SKM-1 treated with dmso at 0.1 percent for 144 hours (cell line): ENCODE data around the gene NDUFA12.
"Not testable (repeated sequence)": the region's sequence is repeated elsewhere in the genome, so short reads cannot be mapped to it uniquely, and the experiment has no call there.

ENCODE experiments used
- DNase-seq: peaks from one replicate; lab custom pipeline; 2025; ENCODE audit not compliant: unreplicated experiment; lab: John Stamatoyannopoulos, UW

NDUFA12 gene

GRCh38 chr12:95003213-95003920 is at the start of gene NDUFA12:
Gene NDUFA12, minus strand, starts transcription at chr12:95003697. Its CDS starts 17 bp downstream, at chr12:95003680.
- peak; percentile 66 for DNase-seq

- no peak for DNase-seq
Observed at GRCh38 chr12:95051241-95051640, 47.7 kb upstream of the NDUFA12 start.

- no peak for DNase-seq
Observed at GRCh38 chr12:95037906-95038305, 34.4 kb upstream of the NDUFA12 start.

- no peak for DNase-seq
Observed at GRCh38 chr12:95034750-95035149, 31.3 kb upstream of the NDUFA12 start.

- no peak for DNase-seq
Observed at GRCh38 chr12:95022477-95022876, 19.0 kb upstream of the NDUFA12 start.

GRCh38 chr12:95017482-95017881 is 14.0 kb upstream of the NDUFA12 start:
- DNase-seq, result no peak

GRCh38 chr12:95016120-95016519 is 12.6 kb upstream of the NDUFA12 start:
- DNase-seq, result no peak

- DNase-seq, result no peak
Observed at GRCh38 chr12:95014554-95014953, 11.1 kb upstream of the NDUFA12 start.

- DNase-seq, result no peak
Observed at GRCh38 chr12:95006206-95006605, 2.7 kb upstream of the NDUFA12 start.

GRCh38 chr12:95004610-95005009 is 1.1 kb upstream of the NDUFA12 start:
- peak; percentile 1 for DNase-seq

- no peak for DNase-seq
Observed at GRCh38 chr12:95003921-95004272, 400 bp upstream of the NDUFA12 start.

GRCh38 chr12:95002754-95003153 is 743 bp downstream of the NDUFA12 start:
- DNase-seq, result no peak

GRCh38 chr12:94998326-94998725 is 5.2 kb downstream of the NDUFA12 start:
- no peak for DNase-seq

GRCh38 chr12:94997726-94998125 is 5.8 kb downstream of the NDUFA12 start:
- DNase-seq, result no peak

GRCh38 chr12:94997061-94997460 is 6.4 kb downstream of the NDUFA12 start:
- DNase-seq, result no peak

- DNase-seq, result no peak
Observed at GRCh38 chr12:94994312-94994711, 9.2 kb downstream of the NDUFA12 start.

- DNase-seq, result not testable (repeated sequence)
Observed at GRCh38 chr12:94993855-94994254, 9.6 kb downstream of the NDUFA12 start.

- no peak for DNase-seq
Observed at GRCh38 chr12:94990222-94990621, 13.3 kb downstream of the NDUFA12 start.

GRCh38 chr12:94988471-94988870 is 15.0 kb downstream of the NDUFA12 start:
- DNase-seq, result no peak

GRCh38 chr12:94987801-94988200 is 15.7 kb downstream of the NDUFA12 start:
- no peak for DNase-seq

- DNase-seq, result no peak
Observed at GRCh38 chr12:94987076-94987669, 16.3 kb downstream of the NDUFA12 start.

GRCh38 chr12:94985099-94985498 is 18.4 kb downstream of the NDUFA12 start:
- not testable (repeated sequence) for DNase-seq

- no peak for DNase-seq
Observed at GRCh38 chr12:94983321-94983720, 20.2 kb downstream of the NDUFA12 start.
